ENCODE measurements around the gene CACHD1. TPM values are rescaled to one million over a fixed set of nuclear protein-coding genes. Genes with fewer than 3 reads are reported as not detected.

Gene CACHD1
- total RNA-seq, 1 donor from 2014 or later, result 32.0 TPM

GRCh38 chr1:64478594-64479470 lies 8.9 kb downstream of the CACHD1 start:
- no peak for TF ChIP-seq CTCF (IDR thresholded peaks at IDR 0.05)
- H3K36me3 ChIP-seq, result no peaks in the 10 kb centered on the region
- H3K4me1 ChIP-seq, result peaks cover 44% of the 10 kb centered on the region
- ATAC-seq (no peak), DNase-seq (no peak)
- intact Hi-C loops (cut with DNase I), result no loop called here
- no peaks in the 10 kb centered on the region for H3K27me3 ChIP-seq (ENCODE audit: low read depth)
- no peaks in the 10 kb centered on the region for H3K9me3 ChIP-seq
- H3K4me3 ChIP-seq, result no peak overlapping the region
- no peak overlapping the region for H3K27ac ChIP-seq

GRCh38 chr1:64479874-64480273 lies 9.9 kb downstream of the CACHD1 start:
- intact Hi-C loops (cut with DNase I), result no loop called here
- Histone ChIP-seq H3K27me3 (ENCODE audit: low read depth) (no peaks in the 10 kb centered on the region), H3K4me3 (no peak overlapping the region), H3K4me1 (peaks cover 34% of the 10 kb centered on the region), H3K36me3 (no peaks in the 10 kb centered on the region), H3K27ac (no peak overlapping the region), H3K9me3 (no peaks in the 10 kb centered on the region)
- ATAC-seq (no peak), DNase-seq (no peak)
- no peak for TF ChIP-seq CTCF (IDR thresholded peaks at IDR 0.05)

- Histone ChIP-seq H3K27ac (no peak overlapping the region), H3K4me3 (no peak overlapping the region), H3K36me3 (no peaks in the 10 kb centered on the region), H3K4me1 (peaks cover 21% of the 10 kb centered on the region), H3K9me3 (no peaks in the 10 kb centered on the region), H3K27me3 (ENCODE audit: low read depth) (no peaks in the 10 kb centered on the region)
- intact Hi-C loops (cut with DNase I), result no loop called here
- ATAC-seq (no peak), DNase-seq (no peak)
- TF ChIP-seq CTCF (IDR thresholded peaks at IDR 0.05), result no peak
Measured at GRCh38 chr1:64480999-64481772, 11.3 kb downstream of the CACHD1 start.

- Histone ChIP-seq H3K36me3 (no peaks in the 10 kb centered on the region), H3K9me3 (no peaks in the 10 kb centered on the region), H3K27ac (no peak overlapping the region), H3K27me3 (ENCODE audit: low read depth) (no peaks in the 10 kb centered on the region), H3K4me1 (peaks cover 12% of the 10 kb centered on the region), H3K4me3 (no peak overlapping the region)
- DNase-seq, result no peak
- TF ChIP-seq CTCF (IDR thresholded peaks at IDR 0.05), result no peak
- intact Hi-C loops (cut with DNase I), result no loop called here
- ATAC-seq, result no peak
Measured at GRCh38 chr1:64482128-64482527, 12.2 kb downstream of the CACHD1 start.

- no peak for TF ChIP-seq CTCF (IDR thresholded peaks at IDR 0.05)
- Histone ChIP-seq H3K9me3 (no peaks in the 10 kb centered on the region), H3K4me3 (no peak overlapping the region), H3K27ac (no peak overlapping the region), H3K27me3 (ENCODE audit: low read depth) (no peaks in the 10 kb centered on the region), H3K4me1 (peaks cover 9% of the 10 kb centered on the region), H3K36me3 (no peaks in the 10 kb centered on the region)
- ATAC-seq, result no peak
- intact Hi-C loops (cut with DNase I), result no loop called here
- no peak for DNase-seq
Measured at GRCh38 chr1:64482720-64483119, 12.8 kb downstream of the CACHD1 start.
